Measurements from ENCODE around the gene GORASP1. TPM values are rescaled to one million over a fixed set of nuclear protein-coding genes. Genes with fewer than 3 reads are reported as not detected.

The GORASP1 gene
- polyA plus RNA-seq, 4 donors = 30.5 to 60.0 (median 42.4) TPM

DNA sequence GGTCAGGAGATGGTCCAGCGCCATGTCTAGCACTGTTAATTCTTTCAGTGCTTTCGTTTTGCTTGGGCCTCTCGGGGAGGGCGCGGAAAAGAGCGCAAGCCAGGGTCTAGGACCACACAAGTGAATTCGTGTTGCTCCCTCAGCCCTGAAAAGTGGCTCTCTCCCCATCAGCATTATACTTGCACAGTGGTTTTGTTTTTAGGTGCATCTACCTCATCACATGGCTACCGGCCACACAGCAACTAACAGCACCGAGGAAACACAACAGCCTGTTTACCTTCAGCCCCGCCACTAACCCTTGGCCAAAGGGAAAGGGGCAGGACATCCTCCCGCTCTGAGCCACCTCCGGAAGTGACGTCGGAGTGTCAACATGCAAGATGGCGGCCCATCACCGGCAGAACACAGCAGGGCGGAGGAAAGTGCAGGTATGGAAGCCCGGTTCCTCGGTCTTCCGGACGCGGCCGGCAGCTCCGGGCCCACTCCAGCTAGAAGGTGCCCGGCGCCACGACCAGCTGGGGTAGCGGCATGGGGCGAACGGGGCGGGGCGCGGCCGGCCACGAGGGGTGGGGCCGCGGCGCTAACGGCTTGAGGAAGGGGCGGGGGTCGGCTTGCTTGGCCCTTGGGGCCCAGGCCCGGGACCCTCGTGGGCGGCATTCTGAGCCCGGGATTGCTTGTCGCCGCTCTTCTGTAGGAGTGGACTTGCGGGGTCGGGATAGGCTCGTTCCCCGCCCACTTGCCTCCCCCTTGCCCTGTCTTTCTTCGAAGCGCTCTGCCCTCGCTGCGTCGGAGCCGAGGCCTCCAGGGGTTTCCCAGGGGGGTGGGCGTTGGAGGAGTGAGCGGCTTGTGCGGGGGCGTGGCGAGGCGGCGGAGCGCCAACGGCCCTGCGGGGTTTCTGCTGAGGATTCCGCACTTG lies 55.5 kb downstream of the GORASP1 start, which contains the start of the genes SCN11A and WDR48:
Gene SCN11A (minus strand): TSS at position 296 of the 913 bp plus-strand sequence. CDS start 101,582 bp downstream, outside the sequence.
Gene WDR48 (plus strand): TSS at position 368 of the 913 bp plus-strand sequence. CDS start 10 bp downstream, at position 378.
- no peaks in the 10 kb centered on the region for H3K9me3 ChIP-seq (ENCODE audit: control insufficient read depth in 2 of 2, insufficient read depth in 1 of 2, low read depth in 1 of 2, low read length in 1 of 2)
- 0 to 1% (median 1%) methylated on average over 66 to 68 of the region's 68 CpGs for WGBS, 3 donors
- FAIRE-seq (no peak), DNase-seq (peak; percentile 98)
- no peaks in the 10 kb centered on the region for H3K27me3 ChIP-seq (ENCODE audit: control insufficient read depth in 3 of 3, insufficient read depth in 3 of 3, low read length in 3 of 3)
- H3K4me3 ChIP-seq (ENCODE audit: low read depth in 1 of 3, low read length in 3 of 3) = peak within 1 kb of the TSS; percentile 94 to 99 (median 95)
- peaks cover 2 to 12% (median 4%) of the 10 kb centered on the region in 3 donors for H3K4me1 ChIP-seq (ENCODE audit: control insufficient read depth in 3 of 3, insufficient read depth in 2 of 3, low read depth in 1 of 3, low read length in 2 of 3)
- peak within 1 kb of the TSS; percentile 83 to 95 (median 94) for H3K27ac ChIP-seq (ENCODE audit: low read depth in 1 of 3, low read length in 2 of 3)
- H3K36me3 ChIP-seq (ENCODE audit: control insufficient read depth in 3 of 3, insufficient read depth in 2 of 3, low read depth in 1 of 3, low read length in 3 of 3) = no peaks in the 10 kb centered on the region

DNA sequence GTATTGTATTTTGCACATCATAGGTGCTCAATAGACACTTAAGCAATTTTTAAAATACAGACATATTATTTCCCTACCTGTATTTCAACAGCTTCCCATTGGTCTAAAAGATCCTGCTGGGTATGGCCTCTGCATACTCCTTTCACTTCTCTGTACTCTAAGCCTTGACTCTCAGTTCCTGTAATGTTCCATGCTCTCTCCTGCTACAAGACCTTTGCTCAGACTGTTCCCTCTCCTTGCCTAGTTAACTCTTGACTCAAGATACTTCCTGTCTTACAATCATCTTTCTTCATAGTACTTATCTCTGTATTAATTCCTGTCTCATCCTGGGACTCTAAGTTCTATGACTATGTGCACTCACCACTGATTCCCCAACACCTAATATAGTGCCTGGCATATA lies 57.4 kb downstream of the GORASP1 start:
- no peaks in the 10 kb centered on the region for H3K27me3 ChIP-seq (ENCODE audit: control insufficient read depth in 3 of 3, insufficient read depth in 3 of 3, low read length in 3 of 3)
- no peak overlapping the region for H3K4me3 ChIP-seq (ENCODE audit: low read depth in 1 of 3, low read length in 3 of 3)
- DNase-seq (peak; percentile 47 to 76), FAIRE-seq (no peak)
- no peaks in the 10 kb centered on the region for H3K9me3 ChIP-seq (ENCODE audit: control insufficient read depth in 2 of 2, insufficient read depth in 1 of 2, low read depth in 1 of 2, low read length in 1 of 2)
- H3K4me1 ChIP-seq (ENCODE audit: control insufficient read depth in 3 of 3, insufficient read depth in 2 of 3, low read depth in 1 of 3, low read length in 2 of 3) = peaks cover 2 to 12% (median 4%) of the 10 kb centered on the region in 3 donors
- H3K36me3 ChIP-seq (ENCODE audit: control insufficient read depth in 3 of 3, insufficient read depth in 2 of 3, low read depth in 1 of 3, low read length in 3 of 3) = no peaks in the 10 kb centered on the region
- H3K27ac ChIP-seq (ENCODE audit: low read depth in 1 of 3, low read length in 2 of 3) = peak overlapping the region in 2 of 3 donors; percentile 32 to 60

Other genes with a start within 250 kb of the GORASP1 start
- gene SCN11A, start 55.7 kb downstream of the GORASP1 start, polyA plus RNA-seq = 1 to 10 TPM in 1 of 4 donors, under 1 TPM in 1, not detected in 2; 0.32 to 3.9 TPM
- gene WDR48, start 55.6 kb downstream of the GORASP1 start, polyA plus RNA-seq = 10 to 100 TPM; 15.7 to 42.3 (median 18.8) TPM
- 10 to 100 TPM in 2 of 4 donors, 1 to 10 TPM in 2; 1.7 to 12.7 (median 7.0) TPM for gene TTC21A, start 53 bp upstream of the GORASP1 start, polyA plus RNA-seq
- 10 to 100 TPM; 15.1 to 34.3 (median 18.8) TPM for gene CSRNP1, start 46.0 kb upstream of the GORASP1 start, polyA plus RNA-seq
- gene XIRP1, start 85.0 kb upstream of the GORASP1 start, polyA plus RNA-seq = 1 to 10 TPM in 2 of 4 donors, under 1 TPM in 2; 0.15 to 5.4 (median 1.0) TPM
- gene CX3CR1, start 172.4 kb upstream of the GORASP1 start, polyA plus RNA-seq = 1 to 10 TPM in 1 of 4 donors, under 1 TPM in 1, not detected in 2; 0.06 to 3.7 TPM
- under 1 TPM in 1 of 4 donors, not detected in 3; 0.09 TPM for gene CCR8, start 222.1 kb upstream of the GORASP1 start, polyA plus RNA-seq

Data from small intestine (tissue), 7 donors.